Trophoblast cell (in vitro differentiated cells and primary cell): Measurements from ENCODE around the gene FAM200B.

Experiments
- DNase-seq, 2 donors: peaks; one replicate each; pipeline ENCODE4 v3.0.0-alpha.2; 2016
- H2AFZ ChIP-seq: 2 replicates; pipeline ENCODE4 v1.6.1; 2013; ENCODE audit warnings: low read length, moderate library complexity, mild to moderate bottlenecking; ENCODE audit not compliant: insufficient read depth, poor library complexity
- H2AK5ac ChIP-seq: 2 replicates; pipeline ENCODE4 v1.6.1; 2013; ENCODE audit warnings: mild to moderate bottlenecking, low read length
- H2BK120ac ChIP-seq: 2 replicates; pipeline ENCODE4 v1.6.1; 2013; ENCODE audit warnings: low read length, mild to moderate bottlenecking, moderate library complexity; ENCODE audit not compliant: insufficient read depth, poor library complexity
- H2BK12ac ChIP-seq: 2 replicates; pipeline ENCODE4 v1.6.1; 2013; ENCODE audit warnings: mild to moderate bottlenecking, low read length, moderate library complexity
- H2BK5ac ChIP-seq: 2 replicates; pipeline ENCODE4 v1.6.1; 2013; ENCODE audit warnings: low read length, low read depth, moderate library complexity, mild to moderate bottlenecking; ENCODE audit not compliant: poor library complexity
- H3K14ac ChIP-seq: 2 replicates; pipeline ENCODE4 v1.6.1; 2013; ENCODE audit warnings: mild to moderate bottlenecking, low read length
- H3K18ac ChIP-seq: 2 replicates; pipeline ENCODE4 v1.6.1; 2013; ENCODE audit warnings: mild to moderate bottlenecking, low read length
- H3K23ac ChIP-seq: 2 replicates; pipeline ENCODE4 v1.6.1; 2013; ENCODE audit warnings: low read length
- H3K27ac ChIP-seq: 2 replicates; pipeline ENCODE4 v1.5.1; 2013; ENCODE audit warnings: low read depth, mild to moderate bottlenecking, inconsistent platforms, low read length, moderate library complexity
- H3K27me3 ChIP-seq: 2 replicates; pipeline ENCODE4 v1.6.1; 2013; ENCODE audit warnings: inconsistent platforms, mild to moderate bottlenecking, low read length, moderate library complexity; ENCODE audit not compliant: insufficient read depth
- H3K36me3 ChIP-seq, 2 experiments: 1 replicate in 1 of 2; 2 replicates in 1 of 2; pipeline ENCODE4 v1.6.1; 2013; ENCODE audit warnings: low read length in 2 of 2, mild to moderate bottlenecking in 2 of 2, moderate library complexity in 1 of 2; ENCODE audit not compliant: insufficient read depth in 2 of 2, control insufficient read depth in 1 of 2
- H3K4ac ChIP-seq: 2 replicates; pipeline ENCODE4 v1.6.1; 2013; ENCODE audit warnings: low read depth, mild to moderate bottlenecking, low read length, moderate library complexity
- H3K4me1 ChIP-seq, 2 experiments: 1 replicate in 1 of 2; 2 replicates in 1 of 2; pipeline ENCODE4 v1.6.1; 2013; ENCODE audit warnings: low read length in 2 of 2, mild to moderate bottlenecking in 2 of 2, moderate library complexity in 1 of 2; ENCODE audit not compliant: insufficient read depth in 2 of 2, control insufficient read depth in 1 of 2
- H3K4me2 ChIP-seq: 2 replicates; pipeline ENCODE4 v1.6.1; 2013; ENCODE audit warnings: inconsistent platforms, mild to moderate bottlenecking, low read length, moderate library complexity
- H3K4me3 ChIP-seq: 2 replicates; pipeline ENCODE4 v1.5.1; 2013; ENCODE audit warnings: mild to moderate bottlenecking, low read depth, low read length, inconsistent platforms
- H3K79me1 ChIP-seq: one replicate; pipeline ENCODE4 v1.6.1; 2013; ENCODE audit warnings: low read length
- H3K79me2 ChIP-seq: 2 replicates; pipeline ENCODE4 v1.6.1; 2013; ENCODE audit warnings: low read length, mild to moderate bottlenecking; ENCODE audit not compliant: control insufficient read depth, insufficient read depth, poor library complexity
- H3K9ac ChIP-seq: 2 replicates; pipeline ENCODE4 v1.6.1; 2013; ENCODE audit warnings: mild to moderate bottlenecking, low read length
- H3K9me3 ChIP-seq: 2 replicates; pipeline ENCODE4 v1.6.1; 2013; ENCODE audit warnings: low read depth, mild to moderate bottlenecking, control low read depth, inconsistent platforms, low read length; ENCODE audit not compliant: insufficient read depth
- H4K12ac ChIP-seq: 2 replicates; pipeline ENCODE4 v1.6.1; 2013; ENCODE audit warnings: low read depth, mild to moderate bottlenecking, low read length, moderate library complexity
- H4K8ac ChIP-seq: 2 replicates; pipeline ENCODE4 v1.6.1; 2013; ENCODE audit warnings: low read depth, mild to moderate bottlenecking, low read length, moderate library complexity
- H4K91ac ChIP-seq: one replicate; pipeline ENCODE4 v1.6.1; 2013; ENCODE audit warnings: low read depth, mild to moderate bottlenecking, low read length, moderate library complexity
- WGBS: extraction: QIAGEN DNeasy Blood & Tissue Kit; methylation state at CpG from one replicate; pipeline ENCODE4 v1.1.7; 2013; ENCODE audit warnings: missing lambda C conversion rate; ENCODE audit not compliant: insufficient read length, insufficient coverage; ENCODE audit errors: extremely low coverage; 5-methylcytosine and 5-hydroxymethylcytosine counted together

FAM200B gene

DNA sequence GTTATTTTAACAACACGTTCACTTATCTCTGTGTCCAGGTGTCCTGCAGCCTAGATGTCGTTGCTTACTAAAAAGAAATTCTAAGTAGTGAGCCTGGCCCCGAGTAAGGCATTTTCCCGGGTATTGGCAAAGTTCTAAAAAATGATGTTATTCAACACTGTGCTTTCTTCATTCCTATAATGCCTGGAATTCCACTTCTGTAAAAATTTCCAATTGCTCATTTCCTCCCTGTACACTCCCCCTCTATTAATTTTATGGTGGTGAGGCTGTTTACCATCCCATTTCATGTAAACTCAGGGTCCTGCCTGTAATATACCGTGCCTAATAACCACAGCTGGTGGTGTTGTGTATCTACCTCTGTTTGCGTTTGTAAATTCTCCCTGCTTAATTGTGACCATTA, 35.5 kb downstream of the FAM200B start:
- H4K8ac ChIP-seq = no peak overlapping the region
- no peak overlapping the region for H4K91ac ChIP-seq
- no peaks in the 10 kb centered on the region for H3K4me1 ChIP-seq
- no peak overlapping the region for H2AK5ac ChIP-seq
- DNase-seq = peak; percentile 17 to 68
- H3K27ac ChIP-seq = no peak overlapping the region
- H3K9me3 ChIP-seq = no peaks in the 10 kb centered on the region
- H3K14ac ChIP-seq = no peak overlapping the region
- no peak overlapping the region for H3K23ac ChIP-seq
- H3K9ac ChIP-seq = no peak overlapping the region
- no peaks in the 10 kb centered on the region for H3K27me3 ChIP-seq
- no peak overlapping the region for H3K4ac ChIP-seq
- H3K18ac ChIP-seq = no peak overlapping the region
- no peaks in the 10 kb centered on the region for H3K36me3 ChIP-seq
- H3K79me2 ChIP-seq = no peaks in the 10 kb centered on the region
- H4K12ac ChIP-seq = no peak overlapping the region
- no peaks in the 10 kb centered on the region for H3K79me1 ChIP-seq
- H2BK12ac ChIP-seq = no peak overlapping the region
- no CpG with 5 or more reads among the region's 6 CpGs for WGBS
- H2AFZ ChIP-seq = no peak overlapping the region
- H2BK5ac ChIP-seq = no peak overlapping the region
- no peak overlapping the region for H3K4me2 ChIP-seq
- H2BK120ac ChIP-seq = no peak overlapping the region
- H3K4me3 ChIP-seq = no peak overlapping the region

DNA sequence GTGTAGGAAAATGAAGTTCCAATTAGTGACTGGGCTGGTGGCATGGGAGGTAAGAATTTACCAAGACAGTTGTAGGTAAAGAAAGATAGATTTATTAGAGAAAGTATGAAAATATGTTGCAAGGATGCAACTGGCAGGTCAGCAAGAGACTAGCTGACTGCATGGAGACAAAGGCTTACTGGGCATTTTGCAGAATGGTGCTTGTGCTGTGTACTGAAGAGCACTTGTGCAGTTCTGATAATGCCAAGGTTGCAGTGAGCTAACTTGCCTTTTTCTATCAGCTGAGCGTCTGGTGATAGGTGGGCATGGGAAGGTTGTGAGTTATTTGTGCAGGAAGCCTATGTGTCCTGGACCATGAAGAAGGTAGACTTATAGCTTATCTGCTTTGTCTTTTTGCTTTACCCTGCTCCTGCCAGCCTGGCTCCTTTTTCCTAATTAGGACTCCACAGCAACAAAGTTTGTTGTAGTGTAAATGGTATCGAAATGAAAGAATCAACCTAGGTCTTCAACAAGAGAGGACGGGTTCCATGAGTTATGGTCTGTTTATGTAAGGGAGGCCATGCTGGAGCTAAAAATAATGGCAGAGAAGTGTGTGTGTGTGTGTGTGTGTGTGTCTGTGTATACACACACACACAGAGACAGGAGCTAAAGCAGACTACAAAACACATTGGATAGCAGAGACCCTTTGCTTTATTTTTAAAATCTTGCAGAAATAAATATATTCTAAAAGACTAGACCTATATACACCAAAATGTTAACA, 36.2 kb downstream of the FAM200B start:
- H2BK120ac ChIP-seq = no peak overlapping the region
- H3K4me2 ChIP-seq = no peak overlapping the region
- no peak overlapping the region for H3K23ac ChIP-seq
- no peak overlapping the region for H3K27ac ChIP-seq
- H3K9me3 ChIP-seq = no peaks in the 10 kb centered on the region
- no peak overlapping the region for H4K8ac ChIP-seq
- no peak overlapping the region for H3K4ac ChIP-seq
- no peak overlapping the region for H4K12ac ChIP-seq
- no peak overlapping the region for H4K91ac ChIP-seq
- no peaks in the 10 kb centered on the region for H3K79me2 ChIP-seq
- DNase-seq = no peak
- H2BK12ac ChIP-seq = no peak overlapping the region
- WGBS = no CpG with 5 or more reads among the region's 3 CpGs
- H3K9ac ChIP-seq = no peak overlapping the region
- H3K4me1 ChIP-seq = no peaks in the 10 kb centered on the region
- no peak overlapping the region for H3K14ac ChIP-seq
- no peak overlapping the region for H3K4me3 ChIP-seq
- H3K79me1 ChIP-seq = no peaks in the 10 kb centered on the region
- H3K27me3 ChIP-seq = no peaks in the 10 kb centered on the region
- H2AFZ ChIP-seq = no peak overlapping the region
- H2AK5ac ChIP-seq = no peak overlapping the region
- no peak overlapping the region for H3K18ac ChIP-seq
- no peak overlapping the region for H2BK5ac ChIP-seq
- no peaks in the 10 kb centered on the region for H3K36me3 ChIP-seq

DNA sequence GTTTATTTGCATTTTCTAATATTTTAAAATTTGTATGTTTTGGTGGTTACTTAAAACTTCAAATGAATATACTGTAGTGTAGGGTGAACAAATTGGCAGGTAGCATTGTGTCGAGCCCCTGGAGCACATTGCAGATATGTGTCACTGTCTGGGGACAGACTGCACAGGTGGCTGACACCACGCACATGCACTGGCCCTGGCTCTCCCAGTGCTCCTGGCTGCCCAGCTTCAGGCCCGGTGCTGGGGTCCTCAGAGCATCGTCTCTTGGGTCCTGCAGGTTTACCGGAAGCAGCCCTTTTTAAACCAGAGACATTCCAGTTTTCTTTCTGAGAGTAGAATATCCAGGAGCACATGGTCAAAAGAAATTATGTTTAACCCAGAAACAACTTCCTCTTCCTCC, 36.8 kb downstream of the FAM200B start:
- Histone ChIP-seq H4K8ac (no peak overlapping the region), H2BK5ac (no peak overlapping the region), H3K27ac (no peak overlapping the region), H3K4me1 (no peaks in the 10 kb centered on the region), H2BK120ac (no peak overlapping the region), H3K27me3 (no peaks in the 10 kb centered on the region), H3K79me2 (no peaks in the 10 kb centered on the region), H2AK5ac (no peak overlapping the region), H4K91ac (no peak overlapping the region), H3K23ac (no peak overlapping the region), H3K4me3 (no peak overlapping the region), H2AFZ (no peak overlapping the region), H3K9me3 (no peaks in the 10 kb centered on the region), H4K12ac (no peak overlapping the region), H3K18ac (no peak overlapping the region), H3K36me3 (no peaks in the 10 kb centered on the region), H2BK12ac (no peak overlapping the region), H3K4ac (no peak overlapping the region), H3K9ac (no peak overlapping the region), H3K79me1 (no peaks in the 10 kb centered on the region), H3K14ac (no peak overlapping the region), H3K4me2 (no peak overlapping the region)
- no peak for DNase-seq
- WGBS = no CpG with 5 or more reads among the region's 5 CpGs

DNA sequence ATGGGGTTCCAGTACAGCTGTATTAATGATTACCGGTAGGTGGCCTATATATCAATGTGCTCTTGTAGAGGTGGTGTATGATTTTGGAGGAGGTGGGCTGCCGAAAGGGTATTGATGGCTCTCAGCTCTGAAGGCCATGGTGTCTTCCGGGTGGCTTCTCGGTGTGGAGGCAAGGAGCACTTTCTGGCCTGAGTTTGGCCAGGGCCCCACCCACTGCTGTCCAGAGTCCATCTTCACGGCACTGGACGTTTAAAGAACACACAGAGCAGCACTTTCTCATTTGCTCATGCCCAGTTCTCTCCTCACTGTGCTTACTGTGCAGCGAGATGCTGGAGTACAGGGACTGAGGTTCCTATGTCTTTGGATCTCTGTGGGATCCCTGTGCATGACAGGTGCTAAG, 37.3 kb downstream of the FAM200B start:
- Histone ChIP-seq H2AK5ac (no peak overlapping the region), H3K18ac (no peak overlapping the region), H4K8ac (no peak overlapping the region), H3K27me3 (no peaks in the 10 kb centered on the region), H3K9me3 (no peaks in the 10 kb centered on the region), H3K27ac (no peak overlapping the region), H3K4me3 (no peak overlapping the region), H2BK12ac (no peak overlapping the region), H3K4me1 (no peaks in the 10 kb centered on the region), H2AFZ (no peak overlapping the region), H4K12ac (no peak overlapping the region), H4K91ac (no peak overlapping the region), H2BK5ac (no peak overlapping the region), H3K4ac (no peak overlapping the region), H3K4me2 (no peak overlapping the region), H3K9ac (no peak overlapping the region), H3K23ac (no peak overlapping the region), H3K79me2 (no peaks in the 10 kb centered on the region), H2BK120ac (no peak overlapping the region), H3K36me3 (no peaks in the 10 kb centered on the region), H3K14ac (no peak overlapping the region), H3K79me1 (no peaks in the 10 kb centered on the region)
- no CpG with 5 or more reads among the region's 7 CpGs for WGBS
- no peak for DNase-seq
